ENCODE results near the gene TTC4.

Gene TTC4

DNA sequence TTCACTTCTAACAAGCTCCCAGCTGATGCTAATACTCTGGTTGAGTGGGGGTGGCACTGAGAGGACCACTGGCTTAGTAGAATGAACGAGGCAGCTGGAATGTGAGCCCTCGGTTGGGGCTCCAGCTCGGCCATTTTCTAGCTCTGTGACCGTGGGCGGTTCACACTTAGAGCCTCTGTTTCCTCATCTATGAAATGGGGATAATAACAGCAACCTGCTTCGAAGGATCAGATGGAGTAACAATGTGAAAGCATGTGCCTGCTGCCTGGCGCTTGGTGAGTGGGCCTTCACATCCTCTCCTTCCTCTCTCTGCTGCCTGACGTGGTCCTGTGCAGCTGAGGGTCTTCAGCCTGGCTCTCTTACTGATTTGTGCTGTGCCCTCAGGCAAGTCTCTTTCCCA is 20.9 kb upstream of the TTC4 start:
- H3K4me1 Mint-ChIP-seq: no peaks in the 10 kb centered on the region
- ATAC-seq (replicated peaks; ENCODE audit: extremely low read depth, poor library complexity, severe bottlenecking) (no peak), DNase-seq (ENCODE audit: low spot score in 2 of 2) (no peak)
- no peaks in the 10 kb centered on the region for H3K9me3 Mint-ChIP-seq
- no peak overlapping the region for H3K27ac Mint-ChIP-seq (ENCODE audit: low read depth)
- H3K36me3 Mint-ChIP-seq (ENCODE audit: insufficient read depth): peaks cover 2% of the 10 kb centered on the region
- H3K27me3 Mint-ChIP-seq: peaks cover 41% of the 10 kb centered on the region
- no peak overlapping the region for H3K4me3 Mint-ChIP-seq

DNA sequence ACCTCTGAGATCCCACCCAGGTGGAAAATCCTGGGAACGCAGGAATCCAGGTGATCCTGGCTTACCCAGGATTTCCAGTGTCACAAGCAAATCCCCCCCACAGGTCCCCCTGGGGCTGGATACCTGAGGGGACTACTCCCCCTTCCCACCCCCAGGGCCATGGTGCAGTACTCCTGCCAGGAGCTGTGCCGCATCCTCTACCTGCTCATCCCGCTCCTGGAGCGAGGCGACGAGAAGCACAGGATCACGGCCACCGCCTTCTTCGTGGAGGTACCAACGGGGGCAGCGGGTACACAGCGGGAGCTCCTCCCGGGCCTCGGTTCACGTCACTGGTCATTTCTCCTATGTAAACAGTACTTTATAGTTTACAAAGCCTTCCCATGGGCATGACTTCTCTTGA is 20.4 kb upstream of the TTC4 start:
- DNase-seq (ENCODE audit: low spot score in 2 of 2): no peak
- Mint-ChIP-seq H3K4me3 (no peak overlapping the region), H3K9me3 (no peaks in the 10 kb centered on the region), H3K36me3 (ENCODE audit: insufficient read depth) (peaks cover 2% of the 10 kb centered on the region), H3K27me3 (peaks cover 43% of the 10 kb centered on the region), H3K27ac (ENCODE audit: low read depth) (no peak overlapping the region), H3K4me1 (no peaks in the 10 kb centered on the region)
- no peak for ATAC-seq (replicated peaks; ENCODE audit: extremely low read depth, poor library complexity, severe bottlenecking)

- H3K9me3 Mint-ChIP-seq: no peaks in the 10 kb centered on the region
- peaks cover 2% of the 10 kb centered on the region for H3K36me3 Mint-ChIP-seq (ENCODE audit: insufficient read depth)
- no peak for DNase-seq (ENCODE audit: low spot score in 2 of 2)
- H3K27me3 Mint-ChIP-seq: peaks cover 43% of the 10 kb centered on the region
- H3K27ac Mint-ChIP-seq (ENCODE audit: low read depth): no peak overlapping the region
- no peak overlapping the region for H3K4me3 Mint-ChIP-seq
- no peaks in the 10 kb centered on the region for H3K4me1 Mint-ChIP-seq
- ATAC-seq (replicated peaks; ENCODE audit: extremely low read depth, poor library complexity, severe bottlenecking): no peak
Measured at GRCh38 chr1:54695764-54696163, 19.9 kb upstream of the TTC4 start.

GRCh38 chr1:54696262-54696661 is 19.4 kb upstream of the TTC4 start:
- Mint-ChIP-seq H3K4me1 (no peaks in the 10 kb centered on the region), H3K27ac (ENCODE audit: low read depth) (no peak overlapping the region), H3K27me3 (peaks cover 43% of the 10 kb centered on the region), H3K9me3 (no peaks in the 10 kb centered on the region), H3K36me3 (ENCODE audit: insufficient read depth) (peaks cover 2% of the 10 kb centered on the region), H3K4me3 (no peak overlapping the region)
- DNase-seq (ENCODE audit: low spot score in 2 of 2): no peak
- no peak for ATAC-seq (replicated peaks; ENCODE audit: extremely low read depth, poor library complexity, severe bottlenecking)

DNA sequence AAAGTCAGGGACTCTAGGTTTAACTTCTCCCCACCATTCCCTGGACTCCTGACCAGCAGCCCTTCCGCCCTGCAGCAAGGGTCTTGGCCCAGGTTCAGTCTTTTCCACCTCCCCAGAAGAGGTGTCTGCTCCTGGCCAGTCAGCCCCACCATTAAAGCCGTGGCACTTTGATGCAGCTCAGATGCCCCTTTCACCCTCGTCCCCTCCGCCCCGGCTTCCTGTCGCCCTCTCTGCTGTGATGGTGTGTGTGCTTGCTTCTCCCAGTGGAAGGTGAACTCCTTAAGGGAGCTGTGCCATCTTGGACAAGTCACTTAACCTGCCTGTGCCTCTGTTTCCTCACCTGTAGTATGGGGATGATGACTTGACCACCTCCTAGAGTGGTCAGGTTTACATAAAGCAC is 17.8 kb upstream of the TTC4 start:
- no peak for DNase-seq (ENCODE audit: low spot score in 2 of 2)
- Mint-ChIP-seq H3K4me1 (no peaks in the 10 kb centered on the region), H3K9me3 (no peaks in the 10 kb centered on the region), H3K27ac (ENCODE audit: low read depth) (no peak overlapping the region), H3K27me3 (peaks cover 49% of the 10 kb centered on the region), H3K36me3 (ENCODE audit: insufficient read depth) (no peaks in the 10 kb centered on the region), H3K4me3 (no peak overlapping the region)
- ATAC-seq (replicated peaks; ENCODE audit: extremely low read depth, poor library complexity, severe bottlenecking): no peak

- Mint-ChIP-seq H3K9me3 (no peaks in the 10 kb centered on the region), H3K4me1 (no peaks in the 10 kb centered on the region), H3K27me3 (peaks cover 54% of the 10 kb centered on the region), H3K36me3 (ENCODE audit: insufficient read depth) (no peaks in the 10 kb centered on the region), H3K4me3 (no peak overlapping the region), H3K27ac (ENCODE audit: low read depth) (no peak overlapping the region)
- ATAC-seq (replicated peaks; ENCODE audit: extremely low read depth, poor library complexity, severe bottlenecking): no peak
- DNase-seq (ENCODE audit: low spot score in 2 of 2): no peak
Measured at GRCh38 chr1:54698346-54698745, 17.3 kb upstream of the TTC4 start.

DNA sequence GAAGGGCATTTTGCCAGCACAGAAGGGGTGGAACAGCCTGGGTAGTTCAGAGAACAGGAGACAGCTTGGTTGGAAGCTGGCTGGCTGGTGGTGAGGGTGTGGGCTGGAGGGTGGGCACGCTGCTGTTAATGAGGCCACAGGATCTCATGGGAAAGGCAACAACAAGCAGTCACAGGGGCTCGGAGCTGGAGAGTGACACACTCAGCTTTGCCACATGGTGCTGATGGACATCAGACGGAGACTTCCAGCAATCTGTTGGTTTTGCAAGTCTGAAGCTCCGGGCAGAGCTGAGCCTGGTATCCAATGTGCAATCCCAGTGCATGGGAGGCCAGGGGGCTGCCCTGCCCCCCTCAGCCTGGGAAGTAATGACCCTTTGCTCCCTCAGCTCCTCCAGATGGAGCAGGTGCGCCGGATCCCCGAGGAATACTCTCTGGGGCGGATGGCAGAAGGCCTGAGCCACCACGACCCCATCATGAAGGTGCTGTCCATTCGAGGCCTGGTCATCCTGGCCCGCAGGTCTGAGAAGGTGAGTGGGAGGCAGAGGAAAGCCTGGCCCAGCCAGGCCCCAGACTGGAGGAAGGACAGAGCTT is 15.6 kb upstream of the TTC4 start:
- Mint-ChIP-seq H3K27ac (ENCODE audit: low read depth) (no peak overlapping the region), H3K36me3 (ENCODE audit: insufficient read depth) (no peaks in the 10 kb centered on the region), H3K4me1 (no peaks in the 10 kb centered on the region), H3K9me3 (no peaks in the 10 kb centered on the region), H3K27me3 (peaks cover 62% of the 10 kb centered on the region), H3K4me3 (no peak overlapping the region)
- ATAC-seq (replicated peaks; ENCODE audit: extremely low read depth, poor library complexity, severe bottlenecking) (no peak), DNase-seq (ENCODE audit: low spot score in 2 of 2) (no peak)

- no peaks in the 10 kb centered on the region for H3K36me3 Mint-ChIP-seq (ENCODE audit: insufficient read depth)
- no peak overlapping the region for H3K4me3 Mint-ChIP-seq
- no peak for ATAC-seq (replicated peaks; ENCODE audit: extremely low read depth, poor library complexity, severe bottlenecking)
- peaks cover 69% of the 10 kb centered on the region for H3K27me3 Mint-ChIP-seq
- no peaks in the 10 kb centered on the region for H3K4me1 Mint-ChIP-seq
- H3K27ac Mint-ChIP-seq (ENCODE audit: low read depth): no peak overlapping the region
- no peak for DNase-seq (ENCODE audit: low spot score in 2 of 2)
- H3K9me3 Mint-ChIP-seq: no peaks in the 10 kb centered on the region
Measured at GRCh38 chr1:54701066-54701465, 14.6 kb upstream of the TTC4 start.

- Mint-ChIP-seq H3K27ac (ENCODE audit: low read depth) (no peak overlapping the region), H3K4me3 (no peak overlapping the region), H3K27me3 (peaks cover 65% of the 10 kb centered on the region), H3K9me3 (no peaks in the 10 kb centered on the region), H3K4me1 (no peaks in the 10 kb centered on the region), H3K36me3 (ENCODE audit: insufficient read depth) (no peaks in the 10 kb centered on the region)
- DNase-seq (ENCODE audit: low spot score in 2 of 2) (no peak), ATAC-seq (replicated peaks; ENCODE audit: extremely low read depth, poor library complexity, severe bottlenecking) (no peak)
Measured at GRCh38 chr1:54701996-54702395, 13.7 kb upstream of the TTC4 start.

DNA sequence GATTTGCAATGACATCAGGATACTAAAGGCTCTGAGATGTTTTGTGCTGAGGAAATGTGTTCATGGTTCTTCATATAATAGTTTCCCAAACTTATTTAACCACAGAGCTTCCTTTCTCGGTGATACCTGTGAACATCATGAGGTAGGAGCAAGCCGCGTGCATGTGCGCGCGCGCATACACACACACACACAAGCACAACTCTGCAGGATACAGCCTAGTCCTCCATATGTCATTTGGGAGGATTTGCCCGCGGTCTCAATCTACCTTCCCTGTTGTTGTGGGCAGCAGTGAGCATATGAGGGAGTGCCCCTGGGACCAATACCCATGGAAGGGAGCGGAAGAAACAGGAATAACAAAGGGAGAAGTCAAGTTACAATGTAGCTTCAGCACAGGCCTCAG is 12.2 kb upstream of the TTC4 start:
- Mint-ChIP-seq H3K4me3 (no peak overlapping the region), H3K27me3 (peaks cover 58% of the 10 kb centered on the region), H3K36me3 (ENCODE audit: insufficient read depth) (no peaks in the 10 kb centered on the region), H3K4me1 (no peaks in the 10 kb centered on the region), H3K27ac (ENCODE audit: low read depth) (no peak overlapping the region), H3K9me3 (no peaks in the 10 kb centered on the region)
- ATAC-seq (replicated peaks; ENCODE audit: extremely low read depth, poor library complexity, severe bottlenecking) (no peak), DNase-seq (ENCODE audit: low spot score in 2 of 2) (no peak)

DNA sequence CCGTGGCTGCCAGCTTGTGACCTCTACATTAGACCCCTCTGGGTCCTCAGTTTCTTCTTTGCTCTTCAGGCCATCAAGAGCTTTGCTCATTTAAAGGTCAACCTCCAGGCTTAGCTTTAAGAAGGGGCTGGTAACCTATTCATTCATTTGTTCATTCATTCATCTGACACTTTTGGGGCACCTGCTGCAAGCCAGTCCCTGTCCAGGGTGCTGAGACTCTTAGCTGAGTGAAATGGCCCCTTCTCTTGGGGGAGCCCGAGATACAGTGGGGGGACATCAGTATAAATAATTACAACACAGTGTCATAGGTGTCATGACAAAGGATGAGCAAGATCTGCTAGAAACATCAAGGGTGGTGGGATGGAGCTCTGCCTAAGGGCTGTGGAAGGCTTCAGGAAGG is 10.5 kb upstream of the TTC4 start:
- ATAC-seq (replicated peaks; ENCODE audit: extremely low read depth, poor library complexity, severe bottlenecking) (no peak), DNase-seq (ENCODE audit: low spot score in 2 of 2) (no peak)

GRCh38 chr1:54706419-54706818 is 9.2 kb upstream of the TTC4 start:
- no peak for DNase-seq (ENCODE audit: low spot score in 2 of 2)
- Mint-ChIP-seq H3K4me1 (no peaks in the 10 kb centered on the region), H3K27me3 (peaks cover 45% of the 10 kb centered on the region), H3K9me3 (no peaks in the 10 kb centered on the region), H3K27ac (ENCODE audit: low read depth) (no peak overlapping the region), H3K36me3 (ENCODE audit: insufficient read depth) (peaks cover 3% of the 10 kb centered on the region), H3K4me3 (no peak overlapping the region)
- ATAC-seq (replicated peaks; ENCODE audit: extremely low read depth, poor library complexity, severe bottlenecking): no peak

More for the DNA sequence above, 10.5 kb upstream of the TTC4 start:
- H3K4me1 Mint-ChIP-seq: no peaks in the 10 kb centered on the region
- H3K27ac Mint-ChIP-seq (ENCODE audit: low read depth): no peak overlapping the region
- peaks cover 46% of the 10 kb centered on the region for H3K27me3 Mint-ChIP-seq
- no peaks in the 10 kb centered on the region for H3K9me3 Mint-ChIP-seq
- H3K4me3 Mint-ChIP-seq: no peak overlapping the region
- H3K36me3 Mint-ChIP-seq (ENCODE audit: insufficient read depth): peaks cover 2% of the 10 kb centered on the region

GRCh38 chr1:54708385-54708784 is 7.3 kb upstream of the TTC4 start:
- Mint-ChIP-seq H3K27ac (ENCODE audit: low read depth) (no peak overlapping the region), H3K4me1 (no peaks in the 10 kb centered on the region), H3K4me3 (no peak overlapping the region), H3K36me3 (ENCODE audit: insufficient read depth) (peaks cover 3% of the 10 kb centered on the region), H3K9me3 (no peaks in the 10 kb centered on the region), H3K27me3 (peaks cover 25% of the 10 kb centered on the region)
- ATAC-seq (replicated peaks; ENCODE audit: extremely low read depth, poor library complexity, severe bottlenecking) (no peak), DNase-seq (ENCODE audit: low spot score in 2 of 2) (no peak)
